DMS114 treated with DMSO at 0.1 percent for 48 hours (cell line): Measurements from ENCODE around the gene COPB2.
"Not testable (repeated sequence)": the region's sequence is repeated elsewhere in the genome, so short reads cannot be mapped to it uniquely, and the experiment has no call there.

Source experiments
- DNase-seq: peaks from one replicate; lab custom pipeline; 2025; ENCODE audit not compliant: unreplicated experiment; lab: John Stamatoyannopoulos, UW

COPB2 gene

DNA sequence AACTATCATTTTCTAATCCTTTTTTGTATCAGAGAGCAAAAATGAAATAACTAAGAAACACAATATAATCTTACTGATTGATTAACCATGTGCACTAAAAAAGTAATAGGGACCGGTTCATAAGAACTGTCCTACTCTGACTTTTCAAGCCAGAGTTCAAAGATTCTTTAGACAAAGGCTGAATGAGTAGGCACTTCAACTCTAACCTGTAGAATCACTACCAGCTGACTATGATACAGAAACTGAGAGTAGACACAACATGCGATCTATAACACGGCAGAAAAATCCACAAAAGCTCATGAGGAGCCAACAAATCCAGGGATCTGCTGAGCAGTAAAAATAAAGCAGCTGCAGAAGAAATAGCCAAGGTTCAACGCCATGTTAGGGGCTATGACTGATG is 8.9 kb downstream of the COPB2 start:
- no peak for DNase-seq

DNA sequence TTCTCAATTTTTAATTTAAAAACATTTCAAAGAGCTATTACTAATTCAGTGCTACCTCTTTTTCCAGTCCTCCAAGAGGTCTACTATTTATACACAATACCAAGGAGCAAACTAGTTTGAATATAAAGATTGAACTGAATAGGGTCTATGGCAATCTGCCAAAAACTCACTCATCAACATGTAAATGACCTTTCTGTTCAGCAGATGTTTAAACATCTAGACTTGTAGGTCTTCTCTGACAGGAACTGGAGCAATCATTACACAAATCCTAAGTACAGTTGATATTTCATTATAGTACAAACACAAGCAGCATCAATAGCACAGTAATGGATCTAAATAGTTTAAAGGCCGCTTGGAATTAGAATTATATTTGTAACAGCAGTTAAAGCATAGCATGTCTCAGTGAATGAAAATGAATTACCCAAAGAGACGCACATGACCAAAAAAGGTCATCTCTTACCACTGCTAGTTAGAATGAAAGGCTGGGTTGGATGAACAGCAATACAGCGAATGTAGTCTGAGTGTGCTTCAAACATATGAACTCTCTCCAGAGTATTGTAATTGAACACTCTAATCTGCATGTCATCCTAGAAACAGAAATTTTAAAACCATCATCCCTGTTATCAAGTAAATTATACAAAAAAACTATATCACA is 10.7 kb downstream of the COPB2 start:
- no peak for DNase-seq

DNA sequence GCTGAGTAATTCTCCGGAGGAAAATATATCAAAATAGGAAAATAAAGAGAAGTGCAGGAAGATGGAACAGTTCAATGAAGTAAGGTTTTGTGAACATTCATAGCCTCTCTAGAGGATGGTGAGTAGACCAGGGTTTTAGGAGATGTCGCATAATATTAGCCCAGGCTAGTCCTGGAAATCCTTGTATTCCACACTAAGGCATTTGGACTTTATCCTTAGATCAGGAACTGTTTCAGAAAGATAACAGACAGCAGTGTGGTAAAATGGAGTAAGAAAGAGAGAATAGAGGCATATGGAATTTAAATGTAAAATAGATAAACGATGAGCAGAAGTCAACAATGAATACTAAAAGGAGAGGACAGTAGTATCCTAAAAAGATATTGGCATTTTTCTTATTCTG is 12.1 kb downstream of the COPB2 start:
- no peak for DNase-seq

DNA sequence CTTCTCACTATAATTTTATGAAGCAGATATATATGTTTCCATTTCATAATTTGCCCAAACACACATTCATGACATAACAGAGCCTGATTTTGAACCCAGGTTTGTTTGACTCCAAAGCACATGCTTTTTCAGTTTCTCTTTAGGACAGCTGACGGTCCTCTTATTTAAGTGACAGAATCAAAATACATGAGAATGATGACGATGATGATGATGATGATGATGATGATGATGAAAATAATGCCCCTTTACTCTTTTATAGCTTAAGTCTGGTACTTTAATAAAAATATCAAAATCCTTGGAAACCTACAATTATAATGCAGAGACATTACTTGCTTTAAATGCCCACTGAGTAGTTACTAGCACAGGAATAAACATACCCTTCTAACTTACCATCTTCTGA is 15.3 kb downstream of the COPB2 start:
- DNase-seq: no peak

DNA sequence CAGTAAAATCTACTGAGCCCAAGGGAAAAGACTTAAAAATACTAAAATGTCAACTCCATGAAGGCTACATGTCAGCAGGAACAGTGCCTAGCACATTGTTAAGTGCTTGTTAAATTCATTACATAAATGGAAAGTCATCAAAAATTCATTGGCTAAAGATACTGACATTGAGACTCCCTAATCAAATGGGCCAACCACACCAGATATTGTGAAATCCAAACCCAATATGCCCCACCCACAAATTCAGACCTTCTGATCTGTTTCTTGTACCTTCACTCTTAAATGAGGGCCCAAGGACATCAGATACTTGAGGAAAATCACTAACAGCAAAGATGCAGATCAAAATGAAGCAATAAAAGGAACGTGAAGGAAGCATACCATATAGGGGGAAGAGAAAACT is 24.9 kb downstream of the COPB2 start:
- DNase-seq: no peak

DNA sequence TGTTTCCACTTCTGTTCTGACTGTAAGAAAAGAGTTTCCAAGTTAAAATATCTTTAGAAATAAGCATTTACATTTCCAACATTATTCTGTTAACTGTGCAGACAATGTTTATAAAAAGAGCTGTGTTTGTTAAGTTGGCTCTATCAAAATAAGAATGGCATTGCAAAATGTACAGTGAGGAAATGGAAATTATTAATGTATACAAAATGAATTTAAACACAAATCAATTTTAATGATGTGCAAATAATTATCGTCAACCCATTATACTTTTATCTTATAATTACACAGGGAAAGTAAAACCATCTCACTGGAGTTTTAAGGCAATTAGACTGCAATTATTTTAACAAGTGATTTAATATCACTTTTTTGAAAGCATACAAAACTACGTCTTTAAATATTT is 28.2 kb downstream of the COPB2 start:
- DNase-seq: no peak

DNA sequence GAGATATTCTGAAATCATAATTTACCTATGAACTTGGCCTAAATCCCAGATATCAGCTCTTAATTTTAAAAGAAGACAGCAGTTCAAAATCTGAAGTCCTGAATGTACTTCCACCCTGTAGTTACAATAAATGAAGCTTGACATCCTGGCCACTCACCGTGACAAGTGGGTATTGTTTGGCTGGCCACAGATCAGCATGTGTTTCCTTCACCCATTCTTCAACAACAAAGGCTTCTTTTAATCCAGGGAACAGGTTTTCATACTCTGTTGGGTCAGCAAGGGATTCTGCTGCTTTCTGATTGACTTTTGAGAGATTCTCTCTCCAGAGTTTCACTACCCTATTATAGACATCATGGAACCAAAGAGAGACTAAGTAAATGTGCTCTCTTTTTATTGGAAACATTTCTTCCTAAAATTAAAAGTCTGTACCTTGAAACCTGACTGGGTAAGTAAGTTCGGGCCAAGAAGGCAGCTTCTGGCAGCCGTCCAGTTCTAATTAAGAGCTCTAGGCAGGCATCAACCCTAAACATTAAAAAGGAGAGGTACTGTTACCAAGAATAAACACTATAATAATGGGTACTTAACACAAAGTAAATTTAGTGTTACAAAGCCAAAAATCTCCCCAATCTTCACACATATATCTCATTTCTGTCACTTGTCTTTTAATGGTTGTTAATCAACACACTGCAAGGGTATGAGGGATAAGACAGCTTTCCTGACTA is 30.4 kb downstream of the COPB2 start:
- DNase-seq: no peak

DNA sequence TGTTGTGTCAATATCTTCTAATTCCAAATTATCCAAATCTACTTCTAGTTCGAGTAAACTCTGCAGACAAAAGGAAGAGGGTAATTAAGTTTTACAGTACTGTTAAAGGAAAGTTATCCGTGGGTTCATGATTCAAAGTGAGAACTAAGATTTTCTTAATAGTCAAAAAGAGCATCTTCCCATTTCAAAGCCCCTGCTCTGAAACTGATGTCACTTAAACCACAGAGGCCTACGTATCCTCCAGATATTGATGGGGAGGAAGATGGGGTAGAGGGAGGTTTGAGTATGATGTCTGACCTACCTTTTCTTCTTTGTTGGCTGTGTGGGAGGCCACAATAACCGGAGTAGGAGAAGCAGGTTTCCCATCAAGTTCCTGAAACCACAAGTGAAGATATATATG is 31.5 kb downstream of the COPB2 start:
- no peak for DNase-seq

DNA sequence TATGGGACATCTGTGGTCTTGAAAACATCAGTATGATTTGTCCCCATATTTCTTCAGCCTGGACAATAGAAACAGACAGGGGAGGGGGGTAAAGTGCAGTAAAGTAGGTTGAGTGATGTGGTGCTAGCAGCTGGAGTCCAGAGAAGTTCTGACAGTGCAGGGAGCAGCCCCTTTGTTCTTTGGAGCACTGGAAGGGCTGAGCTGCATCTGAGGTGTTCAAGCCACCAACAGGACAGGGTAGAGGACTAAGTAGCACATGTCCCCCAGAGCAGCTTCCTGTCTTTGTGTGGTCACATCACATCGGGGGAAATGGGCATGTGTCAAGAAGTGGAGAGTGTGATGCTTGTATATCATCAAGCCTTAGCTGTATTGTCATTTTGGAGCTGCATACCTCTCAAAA is 33.6 kb downstream of the COPB2 start:
- no peak for DNase-seq

DNA sequence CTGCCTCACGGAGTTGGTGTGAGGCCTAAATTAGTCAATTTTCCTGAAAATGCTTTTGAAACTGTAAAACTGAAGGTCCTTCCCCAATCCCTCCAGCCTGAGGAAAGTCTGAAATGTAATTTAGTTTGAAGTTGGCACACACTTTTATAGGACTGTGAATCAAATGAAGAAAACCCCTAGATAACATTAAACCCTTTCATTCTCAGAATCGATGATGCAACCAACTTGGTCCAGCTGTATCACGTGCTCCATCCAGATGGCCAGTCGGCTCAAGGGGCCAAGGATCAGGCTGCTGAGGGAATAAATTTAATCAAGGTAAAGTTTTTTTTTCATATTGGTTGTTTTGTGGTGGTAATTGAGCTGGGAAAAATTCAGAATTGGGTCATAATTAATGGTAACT is 34.0 kb downstream of the COPB2 start:
- DNase-seq: no peak

DNA sequence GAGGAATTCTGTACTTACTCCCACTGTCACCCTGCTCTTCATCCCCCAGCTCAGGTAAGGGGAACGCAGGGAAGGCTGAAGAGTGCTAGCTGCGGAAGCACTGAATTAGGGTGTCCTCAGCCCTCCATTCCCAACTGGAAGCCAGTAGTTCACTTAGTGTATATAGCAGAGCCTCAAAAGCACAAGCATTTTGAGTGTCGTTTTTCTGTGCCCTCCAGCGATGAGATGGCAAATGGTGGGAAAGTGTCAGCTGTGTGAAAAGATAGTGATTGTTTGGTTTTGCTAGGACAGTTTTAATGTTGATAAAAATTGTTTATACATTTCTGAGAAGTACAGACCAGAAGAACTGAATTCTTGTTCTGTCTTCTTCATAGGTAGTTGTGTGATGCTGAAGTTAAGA is 34.8 kb downstream of the COPB2 start:
- no peak for DNase-seq

DNA sequence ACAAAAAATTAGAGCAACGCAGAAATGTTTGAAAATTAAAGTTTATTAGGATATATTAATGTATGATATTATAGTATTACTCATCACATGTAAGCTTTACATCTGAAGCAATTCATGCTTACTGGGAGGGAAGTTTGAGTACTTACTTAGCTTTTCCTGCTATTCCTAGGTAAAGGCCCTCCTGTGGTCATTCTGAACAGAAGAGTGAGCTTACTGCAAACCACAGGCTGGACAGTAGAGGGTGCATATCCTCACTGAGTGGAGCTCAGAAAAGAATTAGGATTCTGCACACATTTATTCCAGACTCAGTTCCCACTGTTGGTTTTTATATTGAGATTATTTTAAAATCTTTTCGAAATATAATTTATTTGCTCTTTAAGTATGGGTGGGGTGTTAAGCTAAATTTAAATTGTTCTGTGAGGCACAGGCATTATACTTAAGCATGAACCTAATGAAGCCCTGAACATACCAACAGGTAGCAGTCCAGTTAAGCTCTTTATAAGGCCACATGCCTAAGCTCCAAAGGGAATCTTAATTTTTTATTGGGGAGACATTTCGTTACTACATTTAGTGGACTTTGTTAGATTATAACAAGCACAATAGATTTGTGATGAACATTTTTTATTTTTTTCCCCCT is 35.4 kb downstream of the COPB2 start:
- peak; percentile 76 for DNase-seq

DNA sequence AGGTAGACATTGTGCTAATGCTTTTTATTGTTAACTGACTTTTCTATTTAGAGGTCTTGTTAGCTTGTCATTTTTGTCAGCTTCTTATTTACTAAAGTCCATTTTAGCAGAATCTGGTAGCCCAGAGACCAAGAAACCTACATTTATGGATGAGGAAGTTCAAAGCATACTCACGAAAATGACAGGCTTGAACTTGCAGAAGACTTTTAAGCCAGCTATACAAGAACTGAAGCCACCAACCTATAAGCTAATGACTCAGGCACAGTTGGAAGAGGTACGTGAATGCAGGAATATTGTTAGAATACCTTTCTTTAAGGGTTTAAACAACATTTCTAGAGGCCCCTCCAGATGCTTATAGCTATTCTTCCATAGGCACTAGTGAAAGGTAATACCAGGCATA is 42.7 kb downstream of the COPB2 start:
- DNase-seq: no peak

DNA sequence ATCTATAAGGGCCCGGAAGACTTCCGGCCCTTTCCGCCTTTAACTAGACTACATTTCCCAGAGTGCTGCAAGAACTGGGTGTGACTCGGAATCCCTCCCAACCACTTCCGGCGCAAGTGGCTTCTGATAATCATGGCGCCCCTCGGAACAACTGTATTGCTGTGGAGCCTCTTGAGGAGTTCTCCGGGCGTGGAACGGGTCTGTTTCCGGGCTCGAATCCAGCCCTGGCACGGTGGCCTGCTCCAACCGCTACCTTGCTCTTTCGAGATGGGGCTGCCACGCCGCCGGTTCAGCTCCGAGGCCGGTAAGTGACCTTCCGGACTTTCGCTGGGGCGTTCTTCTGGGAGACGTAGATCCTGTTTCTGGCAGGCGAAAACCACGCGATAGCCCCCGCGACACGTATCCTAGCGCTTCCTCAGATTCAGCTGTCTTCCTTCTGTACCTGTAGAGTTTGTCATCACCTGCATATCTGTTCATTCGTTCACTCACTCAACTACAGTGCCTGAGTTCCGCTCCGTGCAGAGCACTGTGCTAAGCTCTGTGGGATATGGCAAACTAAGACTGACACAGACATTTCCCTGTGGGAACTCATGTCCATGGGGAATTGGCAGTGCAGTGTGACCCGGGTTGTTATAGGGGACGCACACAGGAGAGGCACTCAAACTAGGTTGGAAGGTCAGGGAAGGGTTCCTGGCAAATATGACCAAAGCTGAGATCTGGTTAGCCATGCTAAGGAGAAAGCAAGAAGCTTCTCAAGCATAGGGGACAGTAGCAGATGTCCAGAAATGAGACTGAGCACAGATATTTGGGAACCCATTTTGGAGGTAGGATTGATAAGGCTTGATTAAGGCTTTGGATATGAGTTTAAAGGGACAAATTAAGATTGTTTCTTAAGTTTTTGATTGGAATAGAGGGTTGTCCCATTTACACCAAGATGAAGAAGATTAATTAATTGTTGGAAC is 45.3 kb downstream of the COPB2 start, which contains the start of gene MRPS22:
TSS of gene MRPS22 (plus strand) at position 126 of the 962 bp plus-strand sequence. CDS start at position 133, 7 bp downstream.
- DNase-seq: peak; percentile 85

DNA sequence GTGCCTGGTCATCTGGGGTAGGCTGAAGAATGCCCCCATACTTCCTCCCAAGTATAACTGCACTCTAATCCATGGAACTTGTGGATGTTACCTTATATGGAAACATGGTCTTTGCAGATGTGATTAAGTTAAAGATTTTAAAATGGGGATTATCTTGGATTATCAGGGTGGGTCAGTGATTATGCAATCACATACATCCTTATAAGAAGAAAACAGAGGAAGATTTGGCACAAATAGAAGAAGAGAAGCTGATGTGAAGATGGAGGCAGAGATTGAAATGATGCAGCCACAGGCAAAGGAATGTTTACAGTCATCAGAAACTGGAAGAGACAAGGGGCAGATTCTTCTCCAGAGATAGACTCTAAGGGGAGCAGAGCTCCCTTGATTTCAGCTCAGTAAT is 47.4 kb downstream of the COPB2 start:
- no peak for DNase-seq

DNA sequence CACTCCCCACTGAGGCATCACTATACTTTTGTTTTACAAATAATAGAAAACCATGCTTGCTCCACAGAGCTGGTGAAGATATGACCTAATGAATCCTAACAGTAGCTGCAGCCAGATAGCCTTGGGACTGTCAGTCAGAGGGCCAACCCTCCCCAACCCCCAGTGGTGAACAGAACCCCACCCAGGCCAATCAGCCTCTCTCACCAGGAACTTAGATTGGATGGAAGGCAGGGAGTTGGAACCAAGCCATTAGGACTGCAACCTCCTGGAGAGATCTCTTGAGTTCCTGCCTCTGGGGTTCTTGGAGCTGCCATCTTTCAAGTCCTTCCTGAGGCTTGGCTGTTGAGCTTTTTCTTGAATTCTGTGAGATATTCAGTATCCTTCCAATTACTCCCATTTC is 48.7 kb downstream of the COPB2 start:
- DNase-seq: no peak

DNA sequence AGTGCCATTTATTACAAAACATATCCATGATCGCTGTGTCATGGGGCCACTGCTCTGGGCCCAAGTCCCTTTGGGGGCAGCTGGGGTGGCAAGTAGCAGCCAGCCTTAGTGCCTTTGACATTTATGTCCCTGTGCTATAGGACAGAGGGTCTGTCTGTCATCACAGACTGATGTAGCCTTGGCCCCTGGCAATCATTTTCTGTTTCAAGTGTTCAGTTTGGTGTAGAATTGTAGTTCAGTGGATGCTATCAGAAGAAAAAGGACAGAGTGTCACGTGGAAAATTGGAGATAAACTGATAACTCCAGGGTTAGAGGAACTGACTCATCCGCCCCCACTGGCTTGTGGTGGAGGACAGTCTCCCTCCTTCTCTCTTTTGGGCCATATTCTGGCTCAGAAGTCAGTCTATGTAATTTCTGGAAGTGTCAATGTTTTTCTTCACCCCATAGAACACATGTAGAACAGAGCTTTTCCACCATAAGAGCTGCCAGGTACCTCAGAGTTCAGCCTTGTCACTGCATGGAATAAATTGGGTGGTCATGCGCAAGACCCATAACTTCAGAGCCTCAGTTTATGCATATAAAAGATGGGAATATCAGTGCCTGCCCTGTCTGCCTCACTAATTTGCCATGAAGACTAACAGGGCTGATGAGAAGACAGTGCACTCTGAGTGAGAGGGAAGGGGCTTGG is 50.1 kb downstream of the COPB2 start:
- DNase-seq: no peak

DNA sequence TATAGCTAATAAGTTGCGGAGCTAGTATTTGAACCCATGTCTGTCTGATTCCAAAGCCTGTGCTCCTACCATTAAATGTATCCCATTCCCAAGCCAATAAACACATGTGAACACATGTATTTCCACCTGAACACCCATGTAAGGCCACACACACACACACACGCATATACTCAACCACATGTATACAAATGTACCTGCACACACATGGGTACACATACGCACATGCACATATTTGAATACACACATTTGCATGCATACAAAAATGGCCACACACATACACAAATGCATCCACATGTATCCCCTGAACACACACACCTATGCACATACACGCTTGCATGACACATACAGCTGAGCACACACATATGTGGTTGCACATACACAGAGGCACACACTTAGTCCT is 51.0 kb downstream of the COPB2 start:
- no peak for DNase-seq

DNA sequence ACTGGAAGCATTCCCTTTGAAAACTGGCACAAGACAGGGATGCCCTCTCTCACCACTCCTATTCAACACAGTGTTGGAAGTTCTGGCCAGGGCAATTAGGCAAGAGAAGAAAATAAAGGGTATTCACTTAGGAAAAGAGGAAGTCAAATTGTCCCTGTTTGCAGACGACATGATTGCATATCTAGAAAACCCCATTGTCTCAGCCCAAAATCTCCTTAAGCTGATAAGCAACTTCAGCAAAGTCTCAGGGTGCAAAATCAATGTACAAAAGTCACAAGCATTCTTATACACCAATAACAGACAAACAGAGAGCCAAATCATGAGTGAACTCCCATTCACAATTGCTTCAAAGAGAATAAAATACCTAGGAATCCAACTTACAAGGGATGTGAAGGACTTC is 54.8 kb downstream of the COPB2 start:
- DNase-seq: not testable (repeated sequence)

DNA sequence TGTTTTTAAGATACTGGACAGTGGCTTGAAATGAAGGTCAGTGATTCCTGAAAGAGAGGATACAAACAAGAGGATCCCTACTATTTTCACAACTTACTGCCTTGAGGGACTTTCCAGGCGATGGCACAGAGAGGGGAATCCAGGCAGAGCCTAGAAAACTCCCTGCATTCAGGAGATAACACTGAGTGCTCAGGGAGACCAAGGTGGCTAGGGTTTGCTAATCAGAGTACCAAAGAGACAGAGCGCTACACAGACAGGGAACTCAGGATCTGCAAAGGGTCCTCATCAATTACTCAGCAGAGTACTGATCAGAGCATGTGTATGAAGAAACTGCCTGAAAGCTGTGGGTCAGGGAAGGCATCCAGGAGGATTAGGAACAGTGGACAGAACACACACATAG is 57.4 kb downstream of the COPB2 start:
- DNase-seq: no peak
